HepG2 (cell line): Measurements from ENCODE around the gene TNS1. TPM values are rescaled to one million over a fixed set of nuclear protein-coding genes. Genes with fewer than 3 reads are reported as not detected.
A peak's percentile ranks its signal among the peaks of the same experiment; 100 is the strongest.

Source experiments
- ARNT2 ChIP-seq: sonication (generic); formaldehyde crosslinking; IDR thresholded peaks from 2 replicates; pipeline ENCODE4 v1.8.0; 2022; ENCODE audit warnings: mild to moderate bottlenecking, low read depth, missing genetic modification reagents, moderate library complexity
- BRCA1 ChIP-seq: sonication (generic); formaldehyde crosslinking; IDR thresholded peaks from 2 replicates; pipeline ENCODE4 v1.4.0; 2020; ENCODE audit warnings: missing genetic modification reagents
- CC2D1A ChIP-seq: sonication (generic); formaldehyde crosslinking; IDR thresholded peaks from 2 replicates; pipeline ENCODE4 v1.8.1; 2023; ENCODE audit warnings: mild to moderate bottlenecking, missing genetic modification reagents
- GZF1 ChIP-seq: sonication (generic); formaldehyde crosslinking; IDR thresholded peaks from 2 replicates; pipeline ENCODE4 v1.5.1; 2020; ENCODE audit warnings: mild to moderate bottlenecking, missing genetic modification reagents
- HNRNPK ChIP-seq: fragments of 200-400 bp; formaldehyde crosslinking; IDR thresholded peaks from 2 replicates; pipeline ENCODE4 v1.6.1; 2018; ENCODE audit warnings: low read length, low read depth, moderate library complexity, mild to moderate bottlenecking; ENCODE audit not compliant: poor library complexity, severe bottlenecking
- IKZF5 ChIP-seq: IDR thresholded peaks from 2 replicates; pipeline ENCODE4 v1.6.1; 2018; ENCODE audit warnings: missing genetic modification reagents, mild to moderate bottlenecking, missing compliant biosample characterization
- KLF13 ChIP-seq: sonication (generic); formaldehyde crosslinking; IDR thresholded peaks from 2 replicates; pipeline ENCODE4 v1.4.0; 2020; ENCODE audit warnings: mild to moderate bottlenecking, missing genetic modification reagents
- MEIS2 ChIP-seq: sonication (generic); formaldehyde crosslinking; IDR thresholded peaks from 2 replicates; pipeline ENCODE4 v1.9.0; 2021; ENCODE audit warnings: mild to moderate bottlenecking, missing genetic modification reagents
- MIXL1 ChIP-seq: IDR thresholded peaks from 2 replicates; pipeline ENCODE4 v1.6.1; 2016
- PBX2 ChIP-seq: IDR thresholded peaks from 2 replicates; pipeline ENCODE4 v1.6.1; 2016; ENCODE audit warnings: control low read depth
- PHF21A ChIP-seq: sonication (generic); formaldehyde crosslinking; IDR thresholded peaks from 2 replicates; pipeline ENCODE4 v1.5.0; 2020; ENCODE audit warnings: mild to moderate bottlenecking, missing genetic modification reagents
- RAD51 ChIP-seq: fragments of 450-650 bp; IDR thresholded peaks from 2 replicates; pipeline ENCODE4 v1.6.1; 2016; ENCODE audit warnings: borderline replicate concordance
- RFX1 ChIP-seq: fragments of 450-650 bp; IDR thresholded peaks from 2 replicates; pipeline ENCODE4 v1.6.1; 2017
- RFXANK ChIP-seq: IDR thresholded peaks from 2 replicates; pipeline ENCODE4 v1.6.1; 2016
- SOX5 ChIP-seq: IDR thresholded peaks from 2 replicates; pipeline ENCODE4 v1.6.1; 2016; ENCODE audit warnings: borderline replicate concordance
- ZBTB34 ChIP-seq: sonication (generic); formaldehyde crosslinking; IDR thresholded peaks from 2 replicates; pipeline ENCODE4 v1.8.0; 2022; ENCODE audit warnings: mild to moderate bottlenecking, missing genetic modification reagents
- ZC3H13 ChIP-seq: sonication (generic); formaldehyde crosslinking; IDR thresholded peaks from 2 replicates; pipeline ENCODE4 v1.8.1; 2023; ENCODE audit warnings: mild to moderate bottlenecking, missing genetic modification reagents, moderate library complexity
- ZKSCAN8 ChIP-seq: IDR thresholded peaks from 2 replicates; pipeline ENCODE4 v1.6.1; 2016; ENCODE audit warnings: borderline replicate concordance, missing genetic modification reagents, missing compliant biosample characterization
- ZNF274 ChIP-seq: sonication (generic); formaldehyde crosslinking; IDR thresholded peaks from 2 replicates; pipeline ENCODE4 v1.5.1; 2020; ENCODE audit warnings: mild to moderate bottlenecking, missing genetic modification reagents
- ZNF276 ChIP-seq: sonication (generic); formaldehyde crosslinking; IDR thresholded peaks from 2 replicates; pipeline ENCODE4 v1.4.0; 2020; ENCODE audit warnings: mild to moderate bottlenecking, low read depth, missing genetic modification reagents
- ZNF282 ChIP-seq: fragments of 450-650 bp; IDR thresholded peaks from 2 replicates; pipeline ENCODE4 v1.6.1; 2018; ENCODE audit not compliant: partially characterized antibody
- ZNF30 ChIP-seq: sonication (generic); formaldehyde crosslinking; IDR thresholded peaks from 2 replicates; pipeline ENCODE4 v1.5.0; 2020; ENCODE audit warnings: mild to moderate bottlenecking, missing genetic modification reagents
- ZNF33A ChIP-seq: sonication (generic); formaldehyde crosslinking; IDR thresholded peaks from 2 replicates; pipeline ENCODE4 v1.5.1; 2020; ENCODE audit warnings: missing genetic modification reagents, mild to moderate bottlenecking, moderate library complexity, borderline replicate concordance
- ZNF597 ChIP-seq: sonication (generic); formaldehyde crosslinking; IDR thresholded peaks from 2 replicates; pipeline ENCODE4 v1.5.0; 2020; ENCODE audit warnings: missing genetic modification reagents
- ZNF629 ChIP-seq: sonication (generic); formaldehyde crosslinking; conservative IDR thresholded peaks from 2 replicates; pipeline ENCODE4 v1.5.0; 2020; ENCODE audit warnings: missing genetic modification reagents
- ZNF75D ChIP-seq: sonication (generic); formaldehyde crosslinking; IDR thresholded peaks from 2 replicates; pipeline ENCODE4 v1.8.1; 2023; ENCODE audit warnings: missing genetic modification reagents, mild to moderate bottlenecking, borderline replicate concordance
- polyA plus RNA-seq, 8 experiments: library from polyadenylated mRNA; depleted of rRNA in 3 of 8; stranded (reverse) in 7 of 8; unstranded in 1 of 8; fragments of >200 nt; fragmentation: Illumina TruSeq in 4 of 8; extraction: Trizol in 4 of 8; gene quantifications; 2 replicates each; pipeline versions ENCODE4 v1.2.1 to v1.2.3, GENCODE V29; 2011 to 2016; ENCODE audit warnings: low read depth in 4 of 8, missing spikeins in 1 of 8, mixed read lengths in 1 of 8; ENCODE audit not compliant: insufficient read depth in 1 of 8
- total RNA-seq, 5 experiments: library from RNA; depleted of rRNA; stranded (reverse); fragments of >200 nt; fragmentation: Illumina TruSeq; extraction: Trizol; gene quantifications; 2 replicates each; pipeline ENCODE4 v1.2.3, GENCODE V29; 2016; ENCODE audit warnings: low read depth in 1 of 5

The TNS1 gene
- total and polyA plus RNA-seq, 2 of the 13 experiments (the other 11 are each of a cell fraction or from before 2014, with no cell fraction given) = 1.9 to 118 TPM

- TF ChIP-seq BRCA1 (CRISPR knock-in tag) (no peak), RAD51 (no peak), ZC3H13 (no peak), PHF21A (no peak), RFX1 (no peak), RFXANK (CRISPR knock-in tag) (no peak), ZKSCAN8 (no peak), ZNF282 (no peak), ZNF276 (CRISPR knock-in tag) (no peak), ZNF629 (CRISPR knock-in tag) (no peak), ZBTB34 (CRISPR knock-in tag) (no peak), PBX2 (CRISPR knock-in tag) (no peak), GZF1 (CRISPR knock-in tag) (no peak), ZNF33A (CRISPR knock-in tag) (no peak), HNRNPK (peak; percentile 20), SOX5 (no peak), ZNF30 (no peak), MEIS2 (CRISPR knock-in tag) (no peak), KLF13 (CRISPR knock-in tag) (no peak), ARNT2 (CRISPR knock-in tag) (no peak), ZNF274 (CRISPR knock-in tag) (no peak), ZNF597 (CRISPR knock-in tag) (no peak), ZNF75D (CRISPR knock-in tag) (no peak), IKZF5 (no peak), CC2D1A (CRISPR knock-in tag) (no peak), MIXL1 (no peak)
Observed at GRCh38 chr2:217792626-217793527, 209.9 kb downstream of the TNS1 start (continued).
